ENCODE results near the gene HIPK3. TPM values are rescaled to one million over a fixed set of nuclear protein-coding genes. Genes with fewer than 3 reads are reported as not detected.

The HIPK3 gene
- total and polyA plus RNA-seq, 9 of the 15 experiments (the other 6 are each of a cell fraction or from before 2014, with no cell fraction given): 2.3 to 19.6 (median 7.5) TPM

- intact Hi-C loops (cut with micrococcal nuclease) (no loop called here), in situ Hi-C loops (cut with MboI) (no loop called here)
- Histone ChIP-seq H3K27ac (ENCODE audit: extremely low read depth, low read depth, low read length) (peak overlapping the region; percentile 26; the same call in 2 of the 3 replicates), H3K9me1 (ENCODE audit: control insufficient read depth, insufficient read depth, low read length) (no peaks in the 10 kb centered on the region), H3K36me3 (ENCODE audit: control insufficient read depth, insufficient read depth, low read length) (no peaks in the 10 kb centered on the region), H3K4me1 (replicated peaks in 1 of 2; ENCODE audit: control insufficient read depth in 2 of 2, insufficient read depth in 2 of 2, low read length in 2 of 2) (peaks cover 6 to 9% of the 10 kb centered on the region in 2 experiments; a peak in 4 of 5 replicates), H3K79me2 (ENCODE audit: control insufficient read depth, insufficient read depth, low read length) (no peaks in the 10 kb centered on the region), H3K27me3 (ENCODE audit: control insufficient read depth in 2 of 2, insufficient read depth in 2 of 2, low read length in 2 of 2) (no peaks in the 10 kb centered on the region), H3K9ac (ENCODE audit: insufficient read depth in 1 of 2, low read depth in 2 of 2, low read length in 2 of 2) (peak overlapping the region in 1 of 2 experiments; percentile 82; a peak in 1 of 4 replicates), H3K9me3 (replicated peaks; ENCODE audit: control insufficient read depth, insufficient read depth, low read depth, low read length) (no peaks in the 10 kb centered on the region), H4K20me1 (replicated peaks; ENCODE audit: control insufficient read depth, insufficient read depth, low read length) (no peaks in the 10 kb centered on the region), H3K4me3 (no peak overlapping the region), H2AFZ (ENCODE audit: low read depth, low read length) (peak overlapping the region; percentile 95), H3K4me2 (ENCODE audit: insufficient read depth, low read length) (peak overlapping the region; percentile 9; the same call in 1 of the 2 replicates)
- BruUV-seq (replicated peaks): no TSS peak
- FAIRE-seq (peak; percentile 76), ATAC-seq (peak; percentile 78), DNase-seq (ENCODE audit: extremely low read depth in 1 of 4, low spot score in 3 of 4) (peak; percentile 10 to 58 (median 34))
- ChIA-PET POLR2A (interaction anchor here (0.8 kb wide), 1 partner anchor 13 kb away, joined by 3 read pairs; no protein-coding TSS in a partner anchor), CTCF (ENCODE audit: low intra/inter-chr PET ratio) (no interaction called here)
- WGBS (ENCODE audit: insufficient coverage, low coverage, missing lambda C conversion rate): 5% methylated on average over 4 of the region's 4 CpGs
- TF ChIP-seq ZNF274 (IDR thresholded peaks at IDR 0.05; ENCODE audit: borderline replicate concordance, low read depth, low read length) (no peak), TAL1 (IDR thresholded peaks at IDR 0.05) (no peak), FOXA1 (IDR thresholded peaks at IDR 0.05; ENCODE audit: borderline replicate concordance) (no peak), STAT5A (IDR thresholded peaks at IDR 0.05; ENCODE audit: borderline replicate concordance, low read length) (no peak), TFE3 (CRISPR knock-in tag; IDR thresholded peaks at IDR 0.05) (no peak), PHF20 (IDR thresholded peaks at IDR 0.05; ENCODE audit: partially characterized antibody) (no peak), DPF2 (IDR thresholded peaks at IDR 0.05) (no peak), RBM17 (IDR thresholded peaks at IDR 0.05; ENCODE audit: borderline replicate concordance, low read depth, low read length) (no peak), POLR2AphosphoS2 (IDR thresholded peaks at IDR 0.05; ENCODE audit: low read length) (no peak), ZNF253 (CRISPR knock-in tag; conservative IDR thresholded peaks at IDR 0.05) (no peak), KHSRP (IDR thresholded peaks at IDR 0.05) (no peak), NCOR1 (IDR thresholded peaks at IDR 0.05) (no peak), ELK1 (CRISPR knock-in tag; IDR thresholded peaks at IDR 0.05) (no peak), NFATC3 (IDR thresholded peaks at IDR 0.05) (no peak), ZFP91 (CRISPR knock-in tag; IDR thresholded peaks at IDR 0.05) (no peak), CLOCK (CRISPR knock-in tag; IDR thresholded peaks at IDR 0.05; ENCODE audit: borderline replicate concordance) (no peak), FOS (IDR thresholded peaks at IDR 0.05; ENCODE audit: extremely low read depth, insufficient read length) (no peak)
Observed at GRCh38 chr11:33207408-33207985, 49.7 kb upstream of the HIPK3 start.
